AML-193 (cell line): Measurements from ENCODE around the gene PRPSAP2.

Source experiments
- DNase-seq, 2 experiments: peaks; one replicate each; lab custom pipeline; 2025; lab: John Stamatoyannopoulos, UW

The PRPSAP2 gene

DNA sequence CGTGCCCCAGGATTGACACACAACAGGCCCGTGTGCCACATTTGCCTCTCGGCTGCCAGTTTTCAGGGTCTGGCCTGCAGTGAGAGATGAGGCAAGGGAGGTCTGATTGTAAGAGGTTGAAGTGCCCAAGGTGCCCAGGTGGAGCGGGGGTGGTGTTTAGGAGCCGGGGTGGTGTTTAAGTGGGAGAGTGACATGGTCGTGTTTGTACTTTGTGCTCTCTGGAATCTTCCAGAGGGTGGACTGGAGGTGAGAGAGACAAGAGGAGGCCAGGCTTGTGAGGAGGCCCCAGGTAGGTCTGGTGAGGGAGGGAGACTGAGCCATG lies 104.5 kb downstream of the PRPSAP2 start:
- no peak for DNase-seq

DNA sequence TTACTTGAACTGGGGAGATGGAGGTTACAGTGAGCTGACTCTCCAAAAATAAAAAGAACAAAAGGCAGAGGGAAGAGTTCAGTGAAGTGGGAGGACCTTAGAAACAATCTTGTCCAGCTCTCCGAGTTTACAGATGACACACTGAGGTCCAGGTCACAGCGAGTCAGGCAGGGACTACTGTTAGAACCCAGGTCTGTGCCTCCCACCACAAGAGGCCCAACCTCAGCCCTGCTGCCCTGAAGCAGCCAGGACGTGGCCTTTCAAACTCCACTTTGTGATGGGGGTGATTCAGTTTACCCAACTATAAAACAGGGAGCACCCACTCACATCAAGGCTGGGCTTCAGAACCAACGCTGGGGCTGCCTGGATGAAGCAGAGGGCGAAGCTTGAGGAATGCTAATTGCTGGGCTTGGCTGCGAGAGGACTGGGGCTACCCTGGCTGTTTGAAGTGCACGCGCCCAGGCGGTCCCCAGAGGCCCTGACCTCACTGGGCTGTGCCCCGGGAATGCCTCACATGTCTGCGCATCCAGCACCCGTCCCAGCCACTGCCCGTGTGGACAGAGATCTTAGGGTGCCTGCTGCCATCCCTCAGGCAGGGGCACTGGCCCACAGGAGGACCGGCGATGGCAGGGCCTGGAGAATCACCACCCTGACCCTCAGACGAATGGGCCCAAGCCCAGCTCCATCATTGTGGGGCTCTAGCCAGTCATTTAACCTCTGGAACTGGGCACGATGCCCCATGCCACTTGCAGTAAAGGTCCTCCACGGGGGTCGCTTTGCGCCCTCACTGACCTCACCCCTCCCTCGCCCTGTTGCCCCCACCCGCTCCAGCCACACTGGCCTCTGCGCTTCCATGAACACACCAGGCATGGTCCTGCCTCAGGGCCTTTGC lies 105.4 kb downstream of the PRPSAP2 start:
- no peak for DNase-seq

- no peak for DNase-seq
These were observed 106.1 kb downstream of the PRPSAP2 start for GRCh38 chr17:18964018-18964351.

DNA sequence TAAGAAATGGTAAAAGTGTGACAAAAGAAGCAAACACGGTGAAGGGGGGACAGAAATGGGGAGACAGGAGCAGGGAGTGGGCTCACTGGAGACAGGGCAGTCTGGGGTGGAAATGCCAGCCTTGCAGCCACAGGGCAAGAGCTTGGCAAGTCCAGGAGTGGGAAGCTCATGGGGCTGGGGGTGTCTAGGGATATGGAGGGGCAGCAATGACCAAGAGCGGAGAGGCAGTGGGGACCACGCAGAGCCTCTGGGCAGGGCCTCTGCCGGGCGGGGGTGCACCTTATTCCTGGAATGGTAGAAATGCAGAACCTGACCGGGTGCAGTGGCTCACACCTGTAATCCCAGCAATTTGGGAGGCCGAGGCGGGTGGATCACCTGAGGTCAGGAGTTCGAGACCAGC lies 106.6 kb downstream of the PRPSAP2 start:
- no peak for DNase-seq

- no peak for DNase-seq
These were observed 107.8 kb downstream of the PRPSAP2 start for GRCh38 chr17:18965530-18966236.

- no peak for DNase-seq
These were observed 109.1 kb downstream of the PRPSAP2 start for GRCh38 chr17:18966831-18967624.

- no peak for DNase-seq
These were observed 110.0 kb downstream of the PRPSAP2 start for GRCh38 chr17:18967916-18968315.

GRCh38 chr17:18968345-18968744 lies 110.4 kb downstream of the PRPSAP2 start:
- no peak for DNase-seq

GRCh38 chr17:18968945-18969887 lies 111.3 kb downstream of the PRPSAP2 start:
- DNase-seq, result no peak

DNA sequence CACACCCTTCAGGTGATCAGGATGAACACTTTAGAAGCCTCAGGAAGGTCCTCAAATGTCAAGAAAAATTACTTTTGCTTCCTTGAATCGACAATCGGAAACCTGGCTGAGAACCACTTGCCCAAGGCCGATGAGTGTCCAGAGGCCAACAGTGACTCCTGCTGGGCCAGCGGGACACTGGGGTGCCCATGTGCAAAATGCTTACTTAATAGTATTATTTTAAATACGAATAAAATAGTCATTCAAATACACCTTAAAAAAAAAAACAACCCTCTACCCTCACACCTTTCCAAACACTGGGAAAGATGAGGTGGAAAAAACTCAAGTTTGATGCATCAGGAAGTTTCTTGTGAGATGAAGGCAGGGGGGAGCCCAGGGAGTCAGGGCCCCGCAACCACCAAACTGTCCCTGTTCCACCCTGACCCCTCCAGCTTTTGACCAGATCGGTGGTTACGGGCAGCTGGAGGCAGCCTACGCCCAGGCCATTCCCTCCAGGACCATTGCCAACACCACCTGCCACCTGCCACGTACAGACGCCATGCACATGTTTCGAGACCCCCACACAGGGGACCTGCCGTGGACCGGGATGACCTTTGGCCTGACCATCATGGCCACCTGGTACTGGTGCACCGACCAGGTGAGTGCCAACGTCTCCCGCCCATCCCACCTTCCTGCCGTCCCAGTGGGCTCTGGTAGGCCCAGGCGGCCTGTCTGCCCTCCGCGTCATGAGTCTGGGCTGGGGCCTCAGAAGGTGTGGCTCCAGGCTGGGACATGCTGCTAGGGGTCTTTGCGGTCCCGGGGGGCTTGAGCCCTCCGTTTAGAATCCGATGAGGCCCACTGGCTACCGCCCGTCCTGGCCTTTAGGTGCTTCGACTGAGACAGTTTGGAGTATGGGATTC lies 112.9 kb downstream of the PRPSAP2 start:
- DNase-seq, result no peak

DNA sequence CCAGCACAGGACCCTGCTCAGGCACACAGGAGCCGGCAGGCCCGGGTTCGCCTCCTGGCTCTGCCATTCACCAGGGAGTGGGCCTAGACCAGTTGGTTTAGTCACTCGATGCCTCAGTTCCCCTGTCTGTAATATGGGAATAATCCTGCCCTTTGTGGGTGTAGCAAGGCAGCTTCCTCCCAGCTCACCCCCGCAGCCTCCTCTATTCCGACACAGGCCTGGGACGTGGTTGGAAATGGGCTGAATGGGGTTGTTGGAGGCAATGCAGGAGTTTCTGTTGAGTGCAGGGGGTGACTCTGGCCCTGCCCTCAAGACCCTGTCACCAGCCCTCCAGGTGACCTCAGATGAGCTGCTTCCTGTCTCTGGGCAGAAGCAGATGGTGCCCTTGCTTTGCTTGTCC lies 113.9 kb downstream of the PRPSAP2 start:
- no peak for DNase-seq

DNA sequence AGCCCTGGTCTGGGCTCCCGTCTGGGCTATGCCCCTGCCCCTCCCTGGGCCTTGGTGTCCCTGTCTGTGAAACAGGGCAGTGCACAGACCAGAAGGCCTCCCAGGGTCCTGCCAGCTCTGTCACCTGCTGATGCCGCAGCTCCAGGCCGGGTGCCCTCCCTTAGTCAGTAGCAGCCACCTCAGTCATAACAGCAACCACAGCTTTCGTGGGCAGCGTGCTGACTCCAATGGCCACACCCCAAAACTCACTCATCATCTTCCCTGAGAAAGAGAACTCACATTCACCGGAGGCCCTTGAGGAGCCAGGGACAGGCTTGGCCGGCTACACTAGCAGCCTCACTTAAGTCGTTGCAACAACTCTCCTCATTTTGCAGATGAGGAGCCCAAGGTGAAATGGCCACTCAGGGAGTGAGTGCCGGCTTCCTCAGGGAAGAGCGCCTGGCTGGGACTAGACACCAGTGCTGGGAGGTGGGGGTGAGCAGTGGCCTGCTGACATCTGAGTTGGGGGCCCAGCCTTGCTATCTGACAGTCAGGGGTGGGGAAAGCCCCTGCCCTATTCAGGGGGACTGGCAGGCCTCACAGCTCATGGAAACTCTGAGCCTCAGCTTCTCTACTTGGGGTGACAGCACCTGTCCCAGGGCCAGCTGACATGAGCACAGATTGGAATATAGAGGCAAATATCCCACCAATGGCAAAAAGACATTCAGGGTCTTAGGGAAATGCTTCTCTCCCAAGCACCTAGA lies 116.6 kb downstream of the PRPSAP2 start:
- DNase-seq, result no peak

DNA sequence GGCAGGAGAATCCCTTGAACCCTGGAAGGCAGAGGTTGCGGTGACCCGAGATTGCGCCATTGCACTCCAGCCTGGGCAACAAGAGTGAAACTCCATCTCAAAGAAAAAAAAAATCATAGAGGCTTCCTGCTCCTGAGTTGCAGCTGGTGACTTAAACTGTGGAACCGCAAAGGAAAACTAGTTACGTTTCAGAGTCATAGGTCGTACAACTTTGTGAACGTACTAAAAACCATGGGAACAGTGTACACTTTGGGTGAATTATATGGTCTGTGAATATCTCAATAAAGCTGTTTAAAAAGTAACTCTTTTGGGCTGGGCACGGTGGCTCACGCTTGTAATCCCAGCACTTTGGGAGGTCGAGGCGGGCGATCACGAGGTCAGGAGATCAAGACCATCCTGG lies 117.7 kb downstream of the PRPSAP2 start:
- DNase-seq, result no peak

GRCh38 chr17:18976201-18976600 lies 118.3 kb downstream of the PRPSAP2 start:
- DNase-seq, result no peak

DNA sequence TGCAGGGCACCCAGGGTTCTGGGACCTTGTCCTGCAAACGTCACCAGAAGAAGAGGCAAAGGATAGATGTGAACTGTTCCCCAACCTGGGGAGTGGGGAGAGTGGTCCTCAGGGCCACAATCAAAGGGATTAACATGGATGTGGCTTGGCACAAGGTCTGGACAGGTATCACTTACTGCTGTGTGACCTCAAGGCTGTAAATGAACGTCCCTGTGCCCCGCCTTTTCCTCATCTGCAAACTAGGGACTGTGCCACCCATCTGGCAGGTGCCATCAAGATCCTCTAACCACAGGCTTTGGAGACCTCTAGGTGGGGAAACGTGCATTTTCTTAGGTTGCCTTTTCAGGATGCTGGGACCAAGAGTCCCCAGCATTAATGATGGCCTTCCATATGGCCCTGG lies 119.1 kb downstream of the PRPSAP2 start:
- no peak for DNase-seq

DNA sequence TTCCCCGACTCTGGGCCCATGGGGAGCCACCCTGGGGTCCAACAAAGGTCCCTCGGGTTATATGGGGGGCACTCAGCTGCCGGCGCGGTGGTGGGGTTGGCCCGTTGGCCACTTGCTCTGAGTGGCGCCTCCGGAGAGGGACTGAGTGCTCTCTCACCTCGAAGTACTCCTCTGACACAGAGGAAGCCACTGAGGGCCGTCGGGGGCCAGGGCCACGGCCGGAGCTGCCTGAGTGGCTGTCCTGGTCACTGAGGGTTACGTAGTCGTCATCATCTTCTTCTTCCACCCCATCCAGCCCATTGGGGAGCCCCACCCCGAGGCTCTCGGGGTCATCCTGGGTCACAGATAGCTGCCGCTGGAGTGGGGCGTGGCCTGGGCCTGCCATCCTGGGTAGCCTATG lies 119.7 kb downstream of the PRPSAP2 start:
- no peak for DNase-seq

- no peak for DNase-seq
These were observed 120.1 kb downstream of the PRPSAP2 start for GRCh38 chr17:18978050-18978449.

DNA sequence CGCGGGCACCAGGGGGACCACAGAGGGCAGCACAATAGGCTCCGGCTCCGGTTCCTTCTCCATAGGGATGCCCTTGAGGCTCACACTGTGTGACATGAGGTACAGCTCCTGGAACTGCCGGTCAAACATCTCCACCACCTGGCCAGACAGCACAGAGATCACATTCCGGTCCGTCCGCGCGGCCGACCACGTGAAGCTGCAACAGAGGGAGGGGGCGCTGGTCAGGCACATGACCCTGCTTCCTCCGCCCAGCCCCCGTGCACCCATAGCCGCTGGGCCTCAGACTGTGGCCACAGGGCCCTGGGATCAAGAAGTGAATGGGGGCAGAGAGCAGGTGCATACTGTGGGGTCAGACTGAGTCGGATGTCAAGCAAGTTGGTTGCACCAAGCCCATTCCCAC lies 120.7 kb downstream of the PRPSAP2 start:
- no peak for DNase-seq
